ENCODE results near the gene PPP3R2. TPM values are rescaled to one million over a fixed set of nuclear protein-coding genes. Genes with fewer than 3 reads are reported as not detected.

The PPP3R2 gene
- polyA plus RNA-seq, 1 donor (not counting 4 experiments of a cell fraction or from before 2014, with no cell fraction given), result not detected

DNA sequence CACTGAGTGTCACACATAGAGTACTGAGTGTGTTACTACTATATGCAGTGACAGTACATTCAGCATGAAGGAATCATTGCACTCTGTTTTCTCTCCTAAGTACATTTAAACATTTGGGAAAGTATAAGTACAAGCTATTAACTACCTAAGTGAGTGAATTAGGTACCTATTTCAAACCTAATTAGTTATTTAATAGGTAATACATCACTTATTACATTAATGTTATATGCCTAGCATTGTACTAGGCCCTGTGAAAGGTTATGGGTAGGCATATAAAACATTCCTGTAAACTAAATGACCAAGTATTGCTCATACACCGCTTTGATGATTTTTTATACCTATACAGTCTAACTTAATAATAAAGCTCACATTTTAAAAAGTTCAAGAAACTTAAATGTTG lies 25.7 kb upstream of the PPP3R2 start:
- no peak overlapping the region for H3K4me3 ChIP-seq (ENCODE audit: control insufficient read depth in 2 of 3, extremely low read depth in 1 of 3, insufficient read depth in 2 of 3, low read depth in 1 of 3, low read length in 3 of 3)
- H3K27me3 ChIP-seq (ENCODE audit: control insufficient read depth, extremely low read depth, insufficient read depth, low read length), result no peaks in the 10 kb centered on the region
- H3K9ac ChIP-seq (ENCODE audit: control insufficient read depth, extremely low read depth, insufficient read depth, low read length), result no peak overlapping the region
- no peak for DNase-seq (ENCODE audit: low read depth, low spot score)
- no peak overlapping the region for H3K4me2 ChIP-seq (ENCODE audit: control insufficient read depth, extremely low read depth, insufficient read depth, low read depth, low read length)
- no peaks in the 10 kb centered on the region for H3K79me2 ChIP-seq (ENCODE audit: control insufficient read depth, insufficient read depth, low read length)
- dilution Hi-C loops (cut with MboI; ENCODE audit: extremely low pct_ligation_motif_present, low sequenced_read_pairs), result no loop called here
- no peaks in the 10 kb centered on the region for H4K20me1 ChIP-seq (ENCODE audit: control insufficient read depth, extremely low read depth, insufficient read depth, low read length)
- no peaks in the 10 kb centered on the region for H3K4me1 ChIP-seq (ENCODE audit: control insufficient read depth, extremely low read depth, insufficient read depth, low read length)
- H2AFZ ChIP-seq (ENCODE audit: control insufficient read depth, low read length), result no peak overlapping the region
- no peak overlapping the region for H3K27ac ChIP-seq (ENCODE audit: control insufficient read depth, insufficient read depth, low read length)
- no peak for TF ChIP-seq CTCF (optimal IDR thresholded peaks at IDR 0.05 in 1 of 3, IDR thresholded peaks at IDR 0.05 in 1 of 3, conservative IDR thresholded peaks at IDR 0.05 in 1 of 3; ENCODE audit: extremely low read depth in 1 of 3, insufficient read depth in 2 of 3, low read length in 3 of 3)
- no peak for TF ChIP-seq EZH2 (IDR thresholded peaks at IDR 0.05; ENCODE audit: low read length)
- no peaks in the 10 kb centered on the region for H3K9me3 ChIP-seq (ENCODE audit: control insufficient read depth, low read depth, low read length)
- no peak for FAIRE-seq
- H3K36me3 ChIP-seq (ENCODE audit: control insufficient read depth in 2 of 2, extremely low read depth in 1 of 2, insufficient read depth in 2 of 2, low read length in 2 of 2), result no peaks in the 10 kb centered on the region
- no peaks in the 10 kb centered on the region for H3K9me1 ChIP-seq (ENCODE audit: control insufficient read depth, extremely low read depth, insufficient read depth, low read length)

GRCh38 chr9:101618698-101619097 lies 23.9 kb upstream of the PPP3R2 start:
- no peak overlapping the region for H3K4me3 ChIP-seq (ENCODE audit: control insufficient read depth in 2 of 3, extremely low read depth in 1 of 3, insufficient read depth in 2 of 3, low read depth in 1 of 3, low read length in 3 of 3)
- dilution Hi-C loops (cut with MboI; ENCODE audit: extremely low pct_ligation_motif_present, low sequenced_read_pairs), result no loop called here
- no peaks in the 10 kb centered on the region for H3K4me1 ChIP-seq (ENCODE audit: control insufficient read depth, extremely low read depth, insufficient read depth, low read length)
- FAIRE-seq, result no peak
- H2AFZ ChIP-seq (ENCODE audit: control insufficient read depth, low read length), result no peak overlapping the region
- no peak overlapping the region for H3K9ac ChIP-seq (ENCODE audit: control insufficient read depth, extremely low read depth, insufficient read depth, low read length)
- no peaks in the 10 kb centered on the region for H3K79me2 ChIP-seq (ENCODE audit: control insufficient read depth, insufficient read depth, low read length)
- H3K27ac ChIP-seq (ENCODE audit: control insufficient read depth, insufficient read depth, low read length), result no peak overlapping the region
- no peak overlapping the region for H3K4me2 ChIP-seq (ENCODE audit: control insufficient read depth, extremely low read depth, insufficient read depth, low read depth, low read length)
- no peak for DNase-seq (ENCODE audit: low read depth, low spot score)
- H3K9me1 ChIP-seq (ENCODE audit: control insufficient read depth, extremely low read depth, insufficient read depth, low read length), result no peaks in the 10 kb centered on the region
- H3K27me3 ChIP-seq (ENCODE audit: control insufficient read depth, extremely low read depth, insufficient read depth, low read length), result no peaks in the 10 kb centered on the region
- H3K9me3 ChIP-seq (ENCODE audit: control insufficient read depth, low read depth, low read length), result no peaks in the 10 kb centered on the region
- no peaks in the 10 kb centered on the region for H4K20me1 ChIP-seq (ENCODE audit: control insufficient read depth, extremely low read depth, insufficient read depth, low read length)
- TF ChIP-seq CTCF (optimal IDR thresholded peaks at IDR 0.05 in 1 of 3, IDR thresholded peaks at IDR 0.05 in 1 of 3, conservative IDR thresholded peaks at IDR 0.05 in 1 of 3; ENCODE audit: extremely low read depth in 1 of 3, insufficient read depth in 2 of 3, low read length in 3 of 3) (no peak), EZH2 (IDR thresholded peaks at IDR 0.05; ENCODE audit: low read length) (no peak)
- H3K36me3 ChIP-seq (ENCODE audit: control insufficient read depth in 2 of 2, extremely low read depth in 1 of 2, insufficient read depth in 2 of 2, low read length in 2 of 2), result no peaks in the 10 kb centered on the region
